ENCODE results near the gene RHEBL1.
"Not testable (repeated sequence)": the region's sequence is repeated elsewhere in the genome, so short reads cannot be mapped to it uniquely, and the experiment has no call there.

Gene RHEBL1

GRCh38 chr12:49089821-49090773 lies 20.3 kb upstream of the RHEBL1 start:
- DNase-seq, result peak; percentile 62

GRCh38 chr12:49088932-49089330 lies 19.2 kb upstream of the RHEBL1 start:
- DNase-seq, result no peak

- DNase-seq, result peak; percentile 84
Observed at GRCh38 chr12:49088150-49088931, 18.6 kb upstream of the RHEBL1 start.

- no peak for DNase-seq
Observed at GRCh38 chr12:49086116-49086515, 16.3 kb upstream of the RHEBL1 start.

GRCh38 chr12:49084438-49084837 lies 14.7 kb upstream of the RHEBL1 start:
- DNase-seq, result no peak

- DNase-seq, result no peak
Observed at GRCh38 chr12:49079793-49080192, 10.0 kb upstream of the RHEBL1 start.

- no peak for DNase-seq
Observed at GRCh38 chr12:49070971-49071370, 1.2 kb upstream of the RHEBL1 start.

GRCh38 chr12:49068879-49069506 lies 786 bp downstream of the RHEBL1 start:
- DNase-seq, result no peak

GRCh38 chr12:49066120-49066519 lies 3.7 kb downstream of the RHEBL1 start:
- no peak for DNase-seq

- no peak for DNase-seq
Observed at GRCh38 chr12:49064767-49065152, 5.0 kb downstream of the RHEBL1 start.

- DNase-seq, result not testable (repeated sequence)
Observed at GRCh38 chr12:49061916-49062315, 7.9 kb downstream of the RHEBL1 start.

- DNase-seq, result no peak
Observed at GRCh38 chr12:49061157-49061650, 8.6 kb downstream of the RHEBL1 start.

GRCh38 chr12:49060237-49061156 lies 9.3 kb downstream of the RHEBL1 start, which contains the start of gene KMT2D:
Gene KMT2D (minus strand): TSS chr12:49060794. CDS start chr12:49055324, 5,470 bp downstream.
- DNase-seq, result peak; percentile 92

GRCh38 chr12:49059299-49060171 lies 10.2 kb downstream of the RHEBL1 start:
- DNase-seq, result no peak

- no peak for DNase-seq
Observed at GRCh38 chr12:49059045-49059298, 10.8 kb downstream of the RHEBL1 start.

- DNase-seq, result no peak
Observed at GRCh38 chr12:49058366-49059044, 11.3 kb downstream of the RHEBL1 start.

GRCh38 chr12:49057888-49058287 lies 11.9 kb downstream of the RHEBL1 start:
- no peak for DNase-seq

GRCh38 chr12:49055978-49056754 lies 13.6 kb downstream of the RHEBL1 start:
- DNase-seq, result no peak

GRCh38 chr12:49055092-49055491 lies 14.7 kb downstream of the RHEBL1 start:
- DNase-seq, result no peak

GRCh38 chr12:49054524-49054923 lies 15.3 kb downstream of the RHEBL1 start:
- DNase-seq, result no peak
